Transverse colon (tissue), 4 donors: ENCODE measurements around the gene ORMDL2.

Source experiments
- EP300 ChIP-seq: sonication (generic); formaldehyde crosslinking; IDR thresholded peaks from one replicate; pipeline ENCODE4 v1.6.1; 2017; ENCODE audit warnings: antibody characterized with exemption, low read depth
- POLR2A ChIP-seq: fragments of 450-650 bp; IDR thresholded peaks from one replicate; pipeline ENCODE4 v1.6.1; 2016; ENCODE audit warnings: antibody characterized with exemption, mild to moderate bottlenecking, moderate library complexity
- POLR2AphosphoS5 ChIP-seq, 3 donors: sonication (generic); formaldehyde crosslinking; IDR thresholded peaks; one replicate each; pipeline ENCODE4 v1.6.1; 2016; ENCODE audit warnings: antibody characterized with exemption in 3 of 3
- TF ChIP-seq, protein P1 (sequence below), 5 experiments: fragments of 200-600 bp in 3 of 5; fragments of 450-650 bp in 2 of 5; sonication (generic) in 3 of 5; IDR thresholded peaks; 1 replicate in 2 of 5; 2 replicates in 3 of 5; pipeline ENCODE4 v1.5.1; 2016 to 2017; ENCODE audit warnings: antibody characterized with exemption in 5 of 5, inconsistent platforms in 3 of 5, mild to moderate bottlenecking in 2 of 5, moderate library complexity in 1 of 5

DNA sequence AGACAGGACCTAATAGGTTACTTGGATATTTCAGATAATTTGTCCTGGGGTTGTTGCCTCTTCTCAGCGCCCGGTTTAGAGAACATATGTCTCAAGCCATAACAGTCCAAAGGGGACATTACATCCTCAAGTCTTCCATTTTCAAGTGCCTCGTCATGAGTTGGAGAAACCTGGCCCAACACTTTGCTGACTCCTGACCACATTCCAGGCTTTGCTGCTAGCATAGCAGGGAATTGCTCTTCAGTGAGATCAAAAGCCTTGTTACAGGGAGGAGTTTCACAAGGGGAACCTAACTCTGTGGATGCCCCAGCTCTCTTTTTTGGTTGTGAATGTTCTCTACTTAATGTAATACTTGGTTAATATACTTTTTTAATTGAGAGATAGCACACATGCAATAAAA is 33.1 kb downstream of the ORMDL2 start:
- TF ChIP-seq, protein P1, sequence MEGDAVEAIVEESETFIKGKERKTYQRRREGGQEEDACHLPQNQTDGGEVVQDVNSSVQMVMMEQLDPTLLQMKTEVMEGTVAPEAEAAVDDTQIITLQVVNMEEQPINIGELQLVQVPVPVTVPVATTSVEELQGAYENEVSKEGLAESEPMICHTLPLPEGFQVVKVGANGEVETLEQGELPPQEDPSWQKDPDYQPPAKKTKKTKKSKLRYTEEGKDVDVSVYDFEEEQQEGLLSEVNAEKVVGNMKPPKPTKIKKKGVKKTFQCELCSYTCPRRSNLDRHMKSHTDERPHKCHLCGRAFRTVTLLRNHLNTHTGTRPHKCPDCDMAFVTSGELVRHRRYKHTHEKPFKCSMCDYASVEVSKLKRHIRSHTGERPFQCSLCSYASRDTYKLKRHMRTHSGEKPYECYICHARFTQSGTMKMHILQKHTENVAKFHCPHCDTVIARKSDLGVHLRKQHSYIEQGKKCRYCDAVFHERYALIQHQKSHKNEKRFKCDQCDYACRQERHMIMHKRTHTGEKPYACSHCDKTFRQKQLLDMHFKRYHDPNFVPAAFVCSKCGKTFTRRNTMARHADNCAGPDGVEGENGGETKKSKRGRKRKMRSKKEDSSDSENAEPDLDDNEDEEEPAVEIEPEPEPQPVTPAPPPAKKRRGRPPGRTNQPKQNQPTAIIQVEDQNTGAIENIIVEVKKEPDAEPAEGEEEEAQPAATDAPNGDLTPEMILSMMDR (IDR thresholded peaks at IDR 0.05): no peak
- TF ChIP-seq POLR2A (no peak), POLR2AphosphoS5 (IDR thresholded peaks at IDR 0.05) (no peak), EP300 (no peak)
